Measurements from ENCODE around the gene RALGDS.
A peak's percentile ranks its signal among the peaks of the same experiment; 100 is the strongest.
"Not testable (repeated sequence)": the region's sequence is repeated elsewhere in the genome, so short reads cannot be mapped to it uniquely, and the experiment has no call there.

RALGDS gene

GRCh38 chr9:133080786-133081779 is 40.0 kb downstream of the RALGDS start:
- not testable (repeated sequence) for H4K91ac ChIP-seq (ENCODE audit: low read length); H2BK15ac ChIP-seq (ENCODE audit: low read depth, poor library complexity, severe bottlenecking); H3K9me3 ChIP-seq (ENCODE audit: control insufficient read depth, low read length); H4K8ac ChIP-seq (ENCODE audit: low read length); H2AFZ ChIP-seq (ENCODE audit: low read depth, low read length); H3K4me3 ChIP-seq (ENCODE audit: insufficient read depth in 1 of 2, low read depth in 1 of 2, low read length in 2 of 2); H3K23ac ChIP-seq (ENCODE audit: low read length in 2 of 2); H2BK120ac ChIP-seq (ENCODE audit: low read depth, low read length); H3K79me1 ChIP-seq (replicated peaks; ENCODE audit: low read length, poor library complexity, severe bottlenecking); H3K36me3 ChIP-seq (ENCODE audit: control insufficient read depth in 1 of 2, insufficient read depth in 2 of 2, low read depth in 1 of 2, low read length in 2 of 2); H3K18ac ChIP-seq (ENCODE audit: low read depth in 1 of 2, low read length in 2 of 2); H3K4ac ChIP-seq (ENCODE audit: low read depth in 1 of 2, low read length in 2 of 2); H3K9ac ChIP-seq (ENCODE audit: low read length); H2BK12ac ChIP-seq (ENCODE audit: low read length in 2 of 2); DNase-seq; H2BK5ac ChIP-seq (ENCODE audit: low read depth, low read length, poor library complexity, severe bottlenecking); H2AK5ac ChIP-seq (ENCODE audit: low read length, severe bottlenecking); H3K4me1 ChIP-seq (ENCODE audit: control insufficient read depth, insufficient read depth, low read depth, low read length); H3K14ac ChIP-seq (ENCODE audit: low read length in 2 of 2); H3K27ac ChIP-seq (ENCODE audit: low read length, poor library complexity, severe bottlenecking); H3K4me2 ChIP-seq (ENCODE audit: low read length, poor library complexity, severe bottlenecking)
- 89% methylated on average over 5 of the region's 18 CpGs for WGBS
- peaks cover 0 to 33% of the 10 kb centered on the region in 2 experiments for H3K27me3 ChIP-seq (ENCODE audit: control insufficient read depth in 1 of 2, insufficient read depth in 1 of 2, low read length in 2 of 2)

GRCh38 chr9:133080161-133080560 is 40.9 kb downstream of the RALGDS start:
- Histone ChIP-seq H3K4ac (ENCODE audit: low read depth in 1 of 2, low read length in 2 of 2) (no peak overlapping the region), H3K27ac (ENCODE audit: low read length, poor library complexity, severe bottlenecking) (no peak overlapping the region), H3K4me1 (ENCODE audit: control insufficient read depth, insufficient read depth, low read depth, low read length) (peaks cover 4% of the 10 kb centered on the region), H3K14ac (ENCODE audit: low read length in 2 of 2) (no peak overlapping the region), H3K27me3 (ENCODE audit: control insufficient read depth in 1 of 2, insufficient read depth in 1 of 2, low read length in 2 of 2) (peaks cover 0 to 33% of the 10 kb centered on the region in 2 experiments), H2BK120ac (ENCODE audit: low read depth, low read length) (no peak overlapping the region), H3K4me3 (ENCODE audit: insufficient read depth in 1 of 2, low read depth in 1 of 2, low read length in 2 of 2) (no peak overlapping the region), H3K23ac (ENCODE audit: low read length in 2 of 2) (no peak overlapping the region), H2AK5ac (ENCODE audit: low read length, severe bottlenecking) (no peak overlapping the region), H4K8ac (ENCODE audit: low read length) (no peak overlapping the region), H2AFZ (ENCODE audit: low read depth, low read length) (no peak overlapping the region), H3K36me3 (ENCODE audit: control insufficient read depth in 1 of 2, insufficient read depth in 2 of 2, low read depth in 1 of 2, low read length in 2 of 2) (no peaks in the 10 kb centered on the region), H3K4me2 (ENCODE audit: low read length, poor library complexity, severe bottlenecking) (no peak overlapping the region), H2BK15ac (ENCODE audit: low read depth, poor library complexity, severe bottlenecking) (no peak overlapping the region), H2BK5ac (ENCODE audit: low read depth, low read length, poor library complexity, severe bottlenecking) (no peak overlapping the region), H3K18ac (ENCODE audit: low read depth in 1 of 2, low read length in 2 of 2) (no peak overlapping the region), H3K9ac (ENCODE audit: low read length) (no peak overlapping the region), H3K79me1 (replicated peaks; ENCODE audit: low read length, poor library complexity, severe bottlenecking) (no peaks in the 10 kb centered on the region), H4K91ac (ENCODE audit: low read length) (no peak overlapping the region), H2BK12ac (ENCODE audit: low read length in 2 of 2) (no peak overlapping the region), H3K9me3 (ENCODE audit: control insufficient read depth, low read length) (no peaks in the 10 kb centered on the region)
- DNase-seq = no peak
- 84% methylated on average over 7 of the region's 7 CpGs for WGBS

- 92% methylated on average over 14 of the region's 14 CpGs for WGBS
- Histone ChIP-seq H3K4me3 (ENCODE audit: insufficient read depth in 1 of 2, low read depth in 1 of 2, low read length in 2 of 2) (no peak overlapping the region), H3K4ac (ENCODE audit: low read depth in 1 of 2, low read length in 2 of 2) (no peak overlapping the region), H3K4me1 (ENCODE audit: control insufficient read depth, insufficient read depth, low read depth, low read length) (peaks cover 9% of the 10 kb centered on the region), H2BK5ac (ENCODE audit: low read depth, low read length, poor library complexity, severe bottlenecking) (no peak overlapping the region), H4K91ac (ENCODE audit: low read length) (no peak overlapping the region), H3K79me1 (replicated peaks; ENCODE audit: low read length, poor library complexity, severe bottlenecking) (no peaks in the 10 kb centered on the region), H3K14ac (ENCODE audit: low read length in 2 of 2) (no peak overlapping the region), H3K18ac (ENCODE audit: low read depth in 1 of 2, low read length in 2 of 2) (no peak overlapping the region), H2BK120ac (ENCODE audit: low read depth, low read length) (no peak overlapping the region), H2AK5ac (ENCODE audit: low read length, severe bottlenecking) (no peak overlapping the region), H2BK12ac (ENCODE audit: low read length in 2 of 2) (no peak overlapping the region), H3K9ac (ENCODE audit: low read length) (no peak overlapping the region), H3K9me3 (ENCODE audit: control insufficient read depth, low read length) (no peaks in the 10 kb centered on the region), H4K8ac (ENCODE audit: low read length) (no peak overlapping the region), H2BK15ac (ENCODE audit: low read depth, poor library complexity, severe bottlenecking) (no peak overlapping the region), H3K27ac (ENCODE audit: low read length, poor library complexity, severe bottlenecking) (no peak overlapping the region), H3K4me2 (ENCODE audit: low read length, poor library complexity, severe bottlenecking) (no peak overlapping the region), H3K36me3 (ENCODE audit: control insufficient read depth in 1 of 2, insufficient read depth in 2 of 2, low read depth in 1 of 2, low read length in 2 of 2) (no peaks in the 10 kb centered on the region), H3K27me3 (ENCODE audit: control insufficient read depth in 1 of 2, insufficient read depth in 1 of 2, low read length in 2 of 2) (peaks cover 0 to 33% of the 10 kb centered on the region in 2 experiments), H2AFZ (ENCODE audit: low read depth, low read length) (no peak overlapping the region), H3K23ac (ENCODE audit: low read length in 2 of 2) (no peak overlapping the region)
- no peak for DNase-seq
Observed at GRCh38 chr9:133078486-133078885, 42.6 kb downstream of the RALGDS start.

GRCh38 chr9:133076691-133077090 is 44.3 kb downstream of the RALGDS start:
- Histone ChIP-seq H2AFZ (ENCODE audit: low read depth, low read length) (no peak overlapping the region), H3K27ac (ENCODE audit: low read length, poor library complexity, severe bottlenecking) (peak overlapping the region; percentile 76), H3K9ac (ENCODE audit: low read length) (no peak overlapping the region), H3K4me1 (ENCODE audit: control insufficient read depth, insufficient read depth, low read depth, low read length) (peaks cover 6% of the 10 kb centered on the region), H4K91ac (ENCODE audit: low read length) (no peak overlapping the region), H3K27me3 (ENCODE audit: control insufficient read depth in 1 of 2, insufficient read depth in 1 of 2, low read length in 2 of 2) (peaks cover 0 to 29% of the 10 kb centered on the region in 2 experiments), H3K4me3 (ENCODE audit: insufficient read depth in 1 of 2, low read depth in 1 of 2, low read length in 2 of 2) (no peak overlapping the region), H4K8ac (ENCODE audit: low read length) (no peak overlapping the region), H2BK15ac (ENCODE audit: low read depth, poor library complexity, severe bottlenecking) (no peak overlapping the region), H3K4ac (ENCODE audit: low read depth in 1 of 2, low read length in 2 of 2) (no peak overlapping the region), H3K23ac (ENCODE audit: low read length in 2 of 2) (no peak overlapping the region), H2BK120ac (ENCODE audit: low read depth, low read length) (no peak overlapping the region), H3K18ac (ENCODE audit: low read depth in 1 of 2, low read length in 2 of 2) (peak overlapping the region in 1 of 2 experiments; percentile 19), H3K9me3 (ENCODE audit: control insufficient read depth, low read length) (no peaks in the 10 kb centered on the region), H2AK5ac (ENCODE audit: low read length, severe bottlenecking) (peak overlapping the region; percentile 76), H2BK5ac (ENCODE audit: low read depth, low read length, poor library complexity, severe bottlenecking) (no peak overlapping the region), H3K4me2 (ENCODE audit: low read length, poor library complexity, severe bottlenecking) (no peak overlapping the region), H3K14ac (ENCODE audit: low read length in 2 of 2) (no peak overlapping the region), H2BK12ac (ENCODE audit: low read length in 2 of 2) (no peak overlapping the region), H3K36me3 (ENCODE audit: control insufficient read depth in 1 of 2, insufficient read depth in 2 of 2, low read depth in 1 of 2, low read length in 2 of 2) (peaks cover 0 to under 1% of the 10 kb centered on the region in 2 experiments), H3K79me1 (replicated peaks; ENCODE audit: low read length, poor library complexity, severe bottlenecking) (no peaks in the 10 kb centered on the region)
- 100% methylated on average over 1 of the region's 4 CpGs for WGBS
- DNase-seq = no peak

Measured in mesenchymal stem cell (in vitro differentiated cells and primary cell).